NCI-H524 (cell line): Measurements from ENCODE around the gene SEC14L2.

ENCODE experiments used
- DNase-seq, 2 experiments: peaks; one replicate each; lab custom pipeline; 2025; lab: John Stamatoyannopoulos, UW

The SEC14L2 gene

DNA sequence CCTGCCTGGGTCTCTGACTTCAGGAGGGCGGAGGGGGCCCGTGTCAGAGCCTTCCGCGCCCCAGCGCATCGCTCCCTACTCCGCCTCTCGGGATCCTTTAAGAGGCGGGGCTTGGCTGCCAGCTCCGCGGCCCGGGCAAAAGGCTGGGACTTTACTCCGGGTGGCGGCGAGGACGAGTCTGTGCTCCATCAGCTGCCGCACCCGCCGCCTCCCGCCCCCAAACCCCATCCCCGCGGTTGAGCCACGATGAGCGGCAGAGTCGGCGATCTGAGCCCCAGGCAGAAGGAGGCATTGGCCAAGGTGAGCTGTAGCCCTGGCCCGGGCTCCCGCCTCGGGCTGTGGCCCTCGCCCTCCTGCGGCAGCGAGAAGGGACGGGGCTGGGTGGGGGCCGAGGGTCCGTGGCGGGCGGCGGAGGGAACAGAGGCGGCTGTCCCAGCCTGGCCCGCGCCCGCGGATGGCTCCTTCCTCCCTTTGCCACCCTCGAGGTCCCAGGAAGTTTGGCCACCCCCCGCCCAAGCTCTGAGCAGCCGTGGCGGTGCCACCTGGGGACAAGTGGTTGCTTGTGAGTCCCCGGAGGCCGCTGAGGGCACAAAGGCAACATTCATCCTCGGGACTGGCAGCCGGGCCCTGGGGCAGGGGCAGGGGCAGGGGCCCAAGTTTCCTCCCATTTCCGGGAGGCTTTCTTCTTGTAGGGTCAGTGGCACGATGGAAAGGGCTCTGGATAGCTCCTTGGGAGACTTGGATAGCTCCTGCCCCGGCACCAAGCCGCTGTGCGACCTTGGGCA is at the start of gene SEC14L2:
SEC14L2 (plus strand) TSS at position 148 of the 785 bp plus-strand sequence; CDS start at position 247, 99 bp downstream.
- peak; percentile 57 to 75 for DNase-seq

- DNase-seq, result no peak
These were observed 49.4 kb upstream of the SEC14L2 start for GRCh38 chr22:30347255-30347892.

- no peak for DNase-seq
These were observed 48.4 kb upstream of the SEC14L2 start for GRCh38 chr22:30348404-30348803.

DNA sequence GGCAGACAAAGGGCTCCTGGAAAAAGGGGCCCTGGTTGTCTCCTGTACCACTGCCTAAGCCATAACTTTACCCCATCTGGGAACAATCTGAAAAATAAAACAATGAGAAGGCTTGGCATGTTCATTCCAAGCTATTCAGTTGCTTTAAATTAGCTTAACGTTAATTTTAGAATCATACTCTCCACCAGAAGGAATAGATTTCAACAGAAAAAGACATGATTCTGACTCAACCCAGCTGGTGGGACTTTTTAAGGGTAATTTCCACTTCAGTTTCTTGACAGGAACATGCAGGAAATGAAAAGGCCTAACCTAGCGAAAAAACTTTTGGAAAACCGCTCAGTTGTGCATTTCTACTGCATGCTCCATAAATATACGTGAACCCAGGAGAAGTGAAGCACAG is 48.0 kb upstream of the SEC14L2 start:
- DNase-seq, result no peak

DNA sequence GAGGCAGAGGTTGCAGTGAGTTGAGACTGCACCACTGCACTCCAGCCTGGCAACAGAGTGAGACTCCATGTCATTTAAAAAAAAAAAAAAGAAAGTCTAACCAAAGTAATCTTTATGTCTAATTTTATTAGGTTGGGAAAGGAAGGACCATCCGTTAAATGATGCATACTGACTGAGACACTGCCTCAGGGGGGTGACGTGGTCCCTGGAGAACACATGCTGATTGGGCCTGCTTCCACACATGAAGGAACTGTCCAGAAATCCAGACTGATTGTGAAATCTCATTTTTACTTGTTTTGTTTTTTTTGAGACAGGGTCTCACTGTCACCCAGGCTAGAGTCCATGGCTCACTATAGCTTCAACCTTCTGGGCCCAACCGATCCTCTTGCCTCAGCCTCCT is 45.6 kb upstream of the SEC14L2 start:
- DNase-seq, result no peak

DNA sequence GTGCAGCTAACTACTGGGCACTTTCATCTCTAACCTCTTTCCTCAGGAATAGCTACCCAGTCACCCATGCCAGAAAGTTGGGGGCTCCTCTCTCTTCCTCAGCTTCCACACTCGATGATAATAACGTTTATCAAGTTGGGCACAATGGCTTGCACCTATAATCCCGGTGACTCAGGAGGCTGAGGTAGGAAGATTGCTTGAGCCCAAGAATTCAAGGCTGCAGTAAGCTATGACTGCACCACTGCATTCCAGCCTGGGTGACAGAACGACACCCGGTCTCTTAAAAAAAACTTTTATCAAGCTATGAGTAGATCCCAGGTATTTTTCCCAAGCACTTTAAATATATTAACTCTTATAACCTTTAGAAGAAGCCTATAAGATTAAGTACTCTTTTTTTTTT is 42.2 kb upstream of the SEC14L2 start:
- DNase-seq, result no peak

DNA sequence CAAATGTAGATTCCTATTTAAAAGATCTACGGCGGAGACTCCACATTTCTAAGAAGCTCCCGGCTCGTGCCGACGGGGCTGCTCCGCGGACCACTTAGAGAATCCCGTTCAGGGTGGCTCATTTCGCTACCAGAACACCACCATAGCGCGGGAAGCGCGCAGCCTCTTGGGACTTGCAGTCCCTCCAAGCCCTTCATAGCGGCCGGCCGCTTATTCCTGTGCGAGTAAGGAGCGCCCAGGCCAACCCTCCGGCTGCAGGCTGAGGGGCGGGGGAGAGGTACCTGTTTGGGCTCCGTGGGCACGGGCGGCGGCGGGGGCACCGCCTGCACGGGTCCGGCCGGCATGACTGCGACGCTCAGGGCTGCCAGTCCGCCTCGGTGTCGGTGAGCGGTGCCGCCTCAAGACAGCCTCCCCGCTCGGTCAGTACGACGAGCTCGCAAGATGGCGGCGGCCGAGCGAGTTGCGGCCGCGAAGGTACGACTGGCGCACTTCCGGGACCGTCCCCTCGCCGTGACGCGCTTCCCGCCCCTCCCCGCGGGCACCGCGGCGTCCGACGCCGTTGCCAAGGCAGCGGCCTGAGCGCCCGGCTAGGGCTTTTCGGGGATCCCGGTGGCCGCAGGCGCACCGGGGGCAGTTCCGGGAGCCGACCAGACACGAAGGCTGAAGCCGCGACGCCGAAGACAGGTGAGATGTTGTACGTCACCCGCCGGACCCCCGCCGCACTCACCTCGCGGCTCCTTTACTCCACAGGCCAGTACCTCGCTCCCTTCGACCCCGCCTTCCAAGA is 40.2 kb upstream of the SEC14L2 start, which contains the start of the genes CCDC157 and SF3A1:
CCDC157 (plus strand) TSS at position 559 of the 787 bp plus-strand sequence. CDS start 8,994 bp downstream, outside the sequence.
SF3A1 (minus strand) TSS at position 446 of the 787 bp plus-strand sequence; CDS start at position 344, 102 bp downstream.
- DNase-seq, result peak; percentile 89 to 94

GRCh38 chr22:30357236-30357570 is 39.6 kb upstream of the SEC14L2 start:
- no peak for DNase-seq

GRCh38 chr22:30357650-30358215 is 39.1 kb upstream of the SEC14L2 start:
- DNase-seq, result no peak

DNA sequence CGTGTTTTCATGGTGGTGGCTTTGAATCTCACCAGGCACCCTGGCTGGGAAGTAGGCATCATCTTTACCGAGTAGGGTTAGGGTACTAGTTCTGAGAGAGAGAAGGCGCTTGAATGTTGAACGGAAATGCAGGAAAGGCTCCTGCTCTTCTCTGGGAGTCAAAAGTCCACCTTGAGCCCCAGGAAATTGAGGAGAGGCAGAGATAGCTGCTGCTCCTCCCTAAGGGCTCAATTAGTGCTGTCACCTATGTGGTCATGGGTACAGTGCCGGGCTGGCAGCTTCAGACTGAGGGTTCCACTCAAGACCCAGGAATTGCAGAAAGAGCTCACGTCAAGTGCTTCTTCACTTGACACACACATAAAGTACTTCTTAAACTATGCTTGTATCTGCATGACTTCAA is 38.3 kb upstream of the SEC14L2 start:
- DNase-seq, result no peak

DNA sequence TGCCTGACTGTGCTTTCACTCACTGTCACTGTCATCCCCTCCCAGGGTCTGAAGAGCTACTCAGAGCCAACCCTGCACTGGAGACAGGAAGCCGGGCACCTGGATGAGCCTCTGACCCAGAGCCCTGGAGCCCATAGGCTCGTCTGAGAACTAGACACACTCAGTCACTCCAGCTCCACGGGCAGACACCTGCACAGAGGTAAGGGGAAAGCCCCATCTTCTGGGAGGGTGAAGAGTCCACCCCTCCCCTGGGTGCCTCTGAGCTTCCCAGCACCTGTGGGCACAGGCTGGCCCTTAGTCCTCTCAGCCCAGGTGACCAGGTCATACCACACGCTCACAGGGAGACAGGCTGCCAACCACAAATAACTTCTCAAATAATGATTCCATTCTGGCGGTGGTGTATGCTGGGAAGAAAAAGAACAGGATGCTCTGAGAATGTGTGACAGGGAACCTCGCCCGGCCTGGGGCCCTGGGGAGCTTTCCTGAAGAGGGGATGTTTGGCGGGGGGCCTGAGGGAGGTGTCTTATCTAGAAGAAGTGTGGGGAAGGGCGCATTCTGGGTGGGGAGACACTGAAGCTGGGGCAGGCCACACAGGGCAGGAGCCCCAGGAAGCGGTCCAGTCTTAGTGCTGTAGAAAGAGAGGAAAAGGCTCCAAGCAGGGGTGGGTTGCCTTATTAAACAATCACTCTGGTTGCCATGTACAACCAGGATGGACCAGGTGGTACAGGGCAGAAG is 34.7 kb upstream of the SEC14L2 start:
- DNase-seq, result no peak

DNA sequence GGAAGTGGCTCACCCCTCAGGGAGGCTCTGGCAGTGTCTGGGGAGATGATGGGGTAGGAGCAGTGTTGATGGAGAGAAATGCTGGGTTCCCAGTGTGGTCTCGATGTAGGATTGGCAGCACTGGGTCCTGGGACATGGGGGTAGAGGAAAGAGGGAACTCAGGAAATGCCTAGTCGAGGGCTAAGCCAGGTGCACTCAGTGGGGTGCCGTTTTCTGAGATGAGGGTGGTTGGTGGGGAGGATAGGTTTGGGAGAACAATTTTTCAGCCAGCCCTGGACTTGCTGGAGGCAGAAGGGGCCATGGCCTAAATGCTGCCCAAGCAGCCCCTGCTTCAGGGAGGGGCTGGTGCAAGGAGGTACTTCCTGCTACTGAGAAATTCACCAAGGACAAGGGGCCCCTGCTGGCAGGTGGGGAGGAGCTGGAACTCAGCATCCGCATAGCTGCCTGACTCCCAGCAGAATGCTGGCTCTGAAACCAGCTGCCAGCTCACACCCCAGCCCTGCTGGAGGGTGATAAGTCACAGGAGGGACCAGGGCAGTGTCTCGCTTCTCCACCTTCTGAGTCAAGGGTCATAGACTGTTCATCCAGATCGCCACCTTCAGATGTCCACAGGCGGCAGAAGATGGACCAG is 34.1 kb upstream of the SEC14L2 start:
- DNase-seq, result peak in 1 of 2 experiments; percentile 64

DNA sequence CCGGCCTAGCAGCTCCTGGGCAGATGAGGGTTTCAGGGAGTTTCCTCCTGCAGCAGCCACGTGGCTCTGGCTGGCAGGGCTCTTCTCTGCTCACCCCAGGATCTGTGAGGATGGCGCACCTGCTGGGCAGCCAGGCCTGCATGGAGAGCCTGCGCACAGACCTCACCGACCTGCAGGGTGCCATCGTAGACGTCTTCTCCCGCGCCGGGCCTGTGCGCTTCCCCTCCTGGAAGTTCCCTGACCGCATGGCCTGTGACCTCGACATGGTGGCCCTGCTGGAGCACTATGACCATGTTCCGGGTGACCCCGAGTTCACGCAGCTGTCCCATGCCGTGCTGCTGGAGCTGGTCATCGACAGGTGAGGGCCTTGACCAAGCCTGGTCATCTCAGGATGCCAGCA is 30.9 kb upstream of the SEC14L2 start:
- DNase-seq, result no peak

- no peak for DNase-seq
These were observed 28.4 kb upstream of the SEC14L2 start for GRCh38 chr22:30368420-30368819.

DNA sequence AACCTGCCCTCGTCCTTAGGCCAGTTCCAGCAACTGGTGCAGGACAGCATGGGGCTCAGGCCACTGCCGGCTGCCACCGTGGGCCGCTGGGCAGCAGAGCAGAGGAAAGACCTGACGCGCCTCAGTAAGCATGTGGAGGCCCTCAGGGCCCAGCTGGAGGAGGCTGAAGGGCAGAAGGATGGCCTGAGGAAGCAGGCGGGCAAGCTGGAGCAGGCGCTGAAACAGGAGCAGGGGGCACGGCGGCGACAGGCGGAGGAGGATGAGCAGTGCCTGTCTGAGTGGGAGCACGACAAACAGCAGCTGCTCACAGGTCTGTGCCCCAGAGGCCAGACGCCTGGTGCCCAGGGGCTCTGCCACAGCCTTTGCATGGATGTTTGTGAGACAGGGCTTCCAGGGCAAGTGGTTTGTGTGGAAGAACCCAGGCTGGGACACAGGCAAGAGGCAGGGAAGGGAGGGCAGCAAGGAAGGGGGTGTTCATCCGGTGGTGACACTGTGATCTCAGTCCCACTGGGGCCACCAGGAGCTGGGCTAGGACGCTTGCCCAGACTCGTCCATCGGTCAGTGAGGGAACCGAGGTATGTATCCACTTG is 26.1 kb upstream of the SEC14L2 start:
- peak; percentile 81 to 88 for DNase-seq

DNA sequence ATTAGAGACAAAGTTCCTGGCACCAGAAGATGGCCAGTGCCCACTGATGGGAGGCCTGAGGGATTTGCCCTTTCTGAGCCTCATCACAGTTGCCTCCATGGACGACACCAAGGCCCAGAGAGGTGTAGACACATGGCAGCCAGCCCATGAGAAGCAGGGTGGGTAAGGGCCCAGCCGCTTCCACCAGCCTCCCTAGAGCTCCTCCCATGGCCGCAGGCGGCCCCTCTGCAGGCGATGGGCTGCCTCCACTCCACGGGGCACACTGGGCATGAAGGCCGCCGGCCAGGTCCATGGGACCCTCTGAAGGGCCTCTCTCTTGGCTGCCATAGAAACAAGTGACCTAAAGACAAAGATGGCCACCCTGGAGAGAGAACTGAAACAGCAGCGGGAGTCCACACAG is 25.5 kb upstream of the SEC14L2 start:
- no peak for DNase-seq

GRCh38 chr22:30371981-30372380 is 24.8 kb upstream of the SEC14L2 start:
- DNase-seq, result peak; percentile 18 to 70

DNA sequence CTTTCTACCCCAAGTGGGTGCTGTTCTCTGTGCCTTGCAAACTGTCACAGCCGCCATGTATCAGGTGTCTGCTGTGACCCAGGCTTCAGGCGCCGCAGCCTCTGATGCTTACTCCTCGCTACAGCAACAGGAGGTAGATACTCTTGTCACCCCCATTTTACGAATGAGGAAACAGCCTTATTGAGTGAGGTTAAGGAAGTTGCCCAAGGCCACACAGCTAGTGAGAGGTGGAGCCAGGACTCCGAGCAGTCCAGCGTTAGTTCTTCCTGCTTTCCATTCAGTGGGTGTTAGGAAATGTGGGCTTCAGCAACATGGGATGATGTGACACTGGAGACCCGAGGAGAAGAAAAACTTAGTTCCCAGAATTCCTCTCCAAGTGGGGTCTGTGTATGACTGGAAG is 23.9 kb upstream of the SEC14L2 start:
- DNase-seq, result no peak

DNA sequence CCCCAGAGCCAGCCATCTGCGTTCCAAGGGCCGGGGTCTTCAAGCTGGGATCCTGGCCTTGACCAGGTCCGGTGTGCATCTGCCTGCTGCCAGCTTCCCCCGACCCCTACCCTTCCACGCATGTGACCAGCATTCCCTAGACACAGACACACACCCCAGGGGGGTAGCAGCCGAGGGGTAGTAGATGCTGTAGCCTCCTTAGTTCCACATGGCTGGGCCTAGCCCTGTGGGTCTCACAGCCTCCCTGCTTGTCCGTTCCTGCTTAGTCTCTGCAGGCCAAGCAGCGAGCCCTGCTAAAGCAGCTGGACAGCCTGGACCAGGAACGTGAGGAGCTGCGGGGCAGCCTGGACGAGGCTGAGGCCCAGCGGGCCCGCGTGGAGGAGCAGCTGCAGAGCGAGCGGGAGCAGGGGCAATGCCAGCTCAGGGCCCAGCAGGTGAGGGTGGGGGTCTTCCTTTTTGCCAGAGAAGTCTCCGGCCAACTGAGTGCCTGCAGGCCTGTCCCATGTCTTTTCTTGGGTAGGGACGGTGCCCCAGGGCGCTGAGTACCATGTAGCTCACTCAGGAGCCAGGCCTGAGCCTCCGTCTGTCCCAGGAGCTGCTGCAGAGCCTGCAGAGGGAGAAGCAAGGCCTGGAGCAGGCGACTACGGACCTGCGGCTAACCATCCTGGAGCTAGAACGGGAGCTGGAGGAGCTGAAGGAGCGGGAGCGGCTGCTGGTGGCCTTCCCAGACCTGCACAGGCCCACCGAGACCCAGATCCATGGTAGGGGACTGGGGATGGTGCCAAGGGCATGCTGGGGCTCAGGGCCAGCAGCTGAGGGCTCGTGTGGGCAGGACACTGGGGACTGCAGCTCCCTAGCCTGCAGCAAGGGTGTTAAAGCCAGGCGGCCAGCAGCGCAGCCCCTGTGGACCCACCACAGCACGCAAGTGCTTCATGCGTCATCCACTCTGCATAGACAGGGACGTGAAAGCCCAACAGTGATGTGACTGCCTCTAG is 23.2 kb upstream of the SEC14L2 start:
- DNase-seq, result peak in 1 of 2 experiments; percentile 29
